NCI-H2196 (cell line): ENCODE data around the gene ZFP64.
A peak's percentile ranks its signal among the peaks of the same experiment; 100 is the strongest.
"Not testable (repeated sequence)": the region's sequence is repeated elsewhere in the genome, so short reads cannot be mapped to it uniquely, and the experiment has no call there.

Experiments used
- DNase-seq: peaks from one replicate; lab custom pipeline; 2025; ENCODE audit not compliant: unreplicated experiment; lab: John Stamatoyannopoulos, UW

The ZFP64 gene

GRCh38 chr20:52204136-52204535 lies 12.6 kb upstream of the ZFP64 start:
- no peak for DNase-seq

DNA sequence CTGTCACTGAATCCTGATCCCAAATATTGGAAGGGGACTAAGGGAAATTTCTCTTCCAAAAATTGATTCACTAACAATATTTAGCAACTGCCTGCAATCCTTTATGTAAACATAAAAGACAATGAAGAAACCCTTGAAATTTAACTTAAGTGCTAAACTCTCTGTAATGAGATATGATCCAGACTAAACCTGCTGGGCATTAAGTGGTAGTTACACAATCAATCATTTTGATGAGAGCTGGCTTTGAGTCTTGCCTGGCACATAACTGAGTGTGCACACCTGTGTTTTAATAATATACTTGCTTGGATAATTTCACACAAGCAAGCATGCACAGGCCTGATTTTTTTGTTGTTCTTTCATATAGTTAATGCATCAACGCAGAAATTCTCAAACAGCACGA lies 9.8 kb upstream of the ZFP64 start:
- peak; percentile 68 for DNase-seq

DNA sequence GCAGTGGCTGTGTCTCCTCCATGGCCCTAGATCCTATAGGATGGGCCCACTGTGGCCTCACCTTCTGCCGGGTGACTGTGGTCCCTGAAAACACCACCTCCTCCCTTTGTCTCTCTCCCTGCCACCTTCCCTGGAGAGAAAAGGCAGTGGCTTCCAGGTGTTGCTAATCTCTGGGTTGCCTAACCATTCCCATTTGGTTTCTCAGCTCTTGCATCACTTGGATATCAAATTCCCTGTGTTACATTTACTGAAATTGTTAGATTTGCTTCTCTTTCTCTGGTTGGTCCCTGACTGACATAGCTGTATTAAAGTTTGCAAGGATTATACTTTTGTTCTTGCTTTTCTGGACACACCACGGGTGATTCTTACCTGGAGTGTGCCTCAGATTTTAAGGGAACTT lies 9.3 kb upstream of the ZFP64 start:
- DNase-seq, result peak; percentile 47

GRCh38 chr20:52196845-52197244 lies 5.3 kb upstream of the ZFP64 start:
- no peak for DNase-seq

DNA sequence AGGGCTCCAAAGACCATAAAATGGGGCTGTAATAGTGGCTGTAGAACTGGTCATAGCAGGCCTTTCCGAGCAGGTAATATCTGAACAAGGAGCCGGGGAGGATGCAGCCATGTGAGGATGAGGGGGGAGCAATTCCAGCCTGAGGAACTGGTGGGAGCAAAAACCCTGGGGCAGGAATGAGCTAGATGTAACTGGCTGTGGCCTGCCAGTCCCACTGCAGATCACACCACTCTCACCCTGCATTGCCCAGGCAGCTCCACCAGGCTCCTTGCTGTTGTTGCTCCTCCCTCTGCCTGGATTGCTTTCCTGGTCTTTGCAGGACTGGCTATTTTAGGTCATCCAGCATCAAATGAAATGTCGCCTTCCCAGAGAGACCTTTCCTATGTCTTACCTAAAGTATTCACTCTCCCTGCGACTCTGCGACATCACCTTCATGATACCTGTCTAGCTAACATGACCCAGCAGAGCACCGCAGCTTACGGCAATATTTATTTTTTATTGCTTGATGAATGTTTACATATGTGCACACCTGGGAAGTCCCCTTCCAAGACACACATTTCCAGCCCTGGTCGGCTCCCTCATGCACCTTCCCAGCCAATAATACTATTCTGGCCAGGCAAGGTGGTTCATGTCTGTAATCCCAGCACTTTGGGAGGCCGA lies 2.4 kb upstream of the ZFP64 start:
- no peak for DNase-seq

DNA sequence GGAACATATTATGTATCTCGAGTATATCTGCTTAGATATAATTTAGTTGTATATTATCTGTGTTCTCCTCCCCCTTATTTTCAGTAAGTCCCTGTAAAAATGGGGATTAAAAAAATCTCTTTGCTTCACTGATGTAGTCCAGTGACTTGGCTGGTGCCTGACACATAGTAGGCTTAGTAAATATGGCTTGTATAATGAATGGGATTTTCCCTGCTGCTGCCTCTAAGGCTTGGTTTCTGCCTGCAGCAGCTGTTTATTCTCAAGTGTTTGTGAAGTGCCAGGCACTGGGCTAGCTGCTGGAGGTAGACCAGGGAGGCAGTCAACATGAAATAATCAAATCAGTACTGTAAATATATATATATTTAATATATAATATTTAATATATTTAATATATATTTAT lies 1.6 kb upstream of the ZFP64 start:
- DNase-seq, result peak; percentile 48

- DNase-seq, result not testable (repeated sequence)
These were observed 1.1 kb upstream of the ZFP64 start for GRCh38 chr20:52192719-52193007.

GRCh38 chr20:52191916-52192718 lies 538 bp upstream of the ZFP64 start:
- DNase-seq, result peak; percentile 56

GRCh38 chr20:52190437-52191131 lies 995 bp downstream of the ZFP64 start:
- DNase-seq, result peak; percentile 43

GRCh38 chr20:52181766-52182165 lies 9.8 kb downstream of the ZFP64 start:
- no peak for DNase-seq

DNA sequence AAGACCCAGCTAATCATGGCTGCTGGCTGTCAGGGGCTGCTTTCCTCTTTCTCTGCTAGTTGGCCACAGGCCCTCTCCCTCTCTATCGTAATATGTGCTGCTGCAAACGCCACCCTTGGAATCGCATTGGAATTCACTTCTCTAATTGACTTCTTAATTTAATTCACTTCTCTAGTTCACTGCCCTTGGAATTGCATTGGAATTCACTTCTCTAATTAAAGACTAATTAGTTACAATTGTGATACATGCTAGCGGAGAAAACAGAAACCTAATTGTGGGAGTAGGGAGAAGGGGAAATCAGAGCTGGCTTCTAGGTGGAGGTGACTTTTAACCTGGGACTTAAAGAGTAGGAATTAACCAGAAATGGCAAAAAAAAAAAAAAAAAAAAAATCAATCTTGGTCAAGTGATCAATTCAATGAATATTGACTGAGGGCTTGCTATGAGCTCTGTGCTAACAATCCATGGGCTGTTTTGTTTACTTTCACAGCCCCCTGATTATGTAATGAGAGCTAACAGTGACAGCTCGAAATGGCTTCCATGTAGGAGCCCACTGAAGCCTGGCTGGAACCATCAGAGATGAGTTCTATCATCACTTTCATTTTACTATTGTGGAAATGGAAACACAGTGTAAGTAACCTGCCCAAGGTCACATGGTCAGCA lies 11.3 kb downstream of the ZFP64 start:
- no peak for DNase-seq

DNA sequence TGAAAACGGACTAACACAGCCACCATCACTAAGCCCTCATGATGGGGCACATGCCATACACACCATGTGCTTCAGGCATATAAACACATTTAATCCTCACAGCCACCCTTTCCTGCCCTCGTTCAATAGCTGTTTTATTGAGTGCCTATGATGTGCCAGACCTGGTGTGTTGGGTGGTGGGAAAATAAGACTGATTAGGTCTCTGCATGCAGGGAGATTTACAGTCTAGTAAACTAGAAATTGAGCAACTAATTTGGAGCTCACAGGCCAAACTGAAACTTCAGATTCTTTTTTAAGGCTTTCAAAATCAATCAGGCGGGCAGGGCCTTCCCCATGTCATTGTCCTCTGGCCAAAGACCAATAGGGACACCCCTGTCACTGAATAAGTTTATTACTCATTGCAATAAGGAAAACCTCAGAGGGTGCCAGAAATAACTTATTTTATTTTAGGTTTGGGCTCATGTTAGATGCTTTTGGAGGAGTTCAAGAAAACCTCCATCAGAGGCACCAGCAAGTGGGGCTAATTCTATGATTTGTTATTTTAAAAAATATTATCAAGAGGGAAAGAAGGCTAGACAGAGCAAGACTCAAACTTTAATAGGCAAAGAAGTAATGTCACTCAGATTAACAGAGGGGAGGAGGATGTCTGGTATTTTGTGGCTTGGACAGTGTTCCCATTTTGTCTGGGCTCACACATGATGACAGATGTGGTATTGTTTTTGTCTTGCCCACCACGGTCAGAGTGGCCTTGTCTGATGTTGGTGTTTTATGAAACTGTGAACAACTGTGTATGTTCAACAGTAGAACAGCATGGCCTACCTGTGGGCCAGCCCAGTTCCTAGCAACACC lies 12.0 kb downstream of the ZFP64 start:
- no peak for DNase-seq

DNA sequence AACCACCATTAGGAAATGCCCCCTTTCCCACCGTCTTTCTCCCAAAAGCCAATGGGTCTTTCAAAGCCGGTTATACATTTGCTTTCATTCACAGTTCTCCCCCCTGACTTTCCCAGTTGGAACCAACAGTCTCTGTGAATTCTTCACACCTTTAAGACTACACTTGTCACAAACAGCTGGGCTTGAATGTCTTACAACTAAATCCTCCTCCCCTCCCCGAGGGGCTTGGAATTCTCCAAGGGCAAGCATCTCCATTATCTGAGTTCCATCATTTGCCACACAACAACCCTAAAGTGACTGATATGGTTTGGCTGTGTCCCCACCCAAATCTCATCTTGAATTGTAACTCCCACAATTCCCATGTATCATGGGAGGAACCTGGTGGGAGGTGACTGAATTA lies 12.9 kb downstream of the ZFP64 start:
- no peak for DNase-seq

GRCh38 chr20:52175840-52176239 lies 15.7 kb downstream of the ZFP64 start:
- DNase-seq, result no peak

DNA sequence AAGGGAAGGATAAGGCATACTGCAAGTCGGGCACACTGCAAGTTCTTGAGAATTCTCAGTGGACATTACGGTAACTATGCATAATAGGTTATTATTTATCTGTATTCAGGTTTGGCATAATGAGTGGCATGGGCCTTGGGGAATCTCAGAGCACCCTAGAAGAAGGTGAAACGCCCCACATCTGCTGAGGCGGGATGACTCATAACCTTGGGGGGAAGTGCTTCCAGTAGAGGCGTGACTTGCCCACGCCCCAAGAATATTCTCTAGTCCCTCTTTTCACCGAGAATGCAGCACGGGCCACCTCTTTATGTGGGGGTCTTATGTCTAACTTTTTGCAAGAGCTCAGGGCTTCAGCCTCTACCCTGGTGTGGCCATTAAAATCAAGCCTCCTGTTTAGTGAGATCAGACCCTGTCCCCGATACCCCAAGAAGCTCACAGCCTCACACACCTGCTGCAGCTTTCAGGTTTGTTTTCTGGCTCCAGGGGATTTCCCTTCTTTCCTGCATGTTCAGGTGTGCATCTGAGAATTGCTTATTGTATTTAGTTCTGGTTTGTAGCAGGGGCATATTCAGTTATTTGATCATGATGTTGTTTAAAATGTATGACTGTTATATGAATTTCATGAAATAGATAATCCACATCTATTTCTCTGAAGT lies 19.1 kb downstream of the ZFP64 start:
- no peak for DNase-seq

GRCh38 chr20:52171025-52171424 lies 20.6 kb downstream of the ZFP64 start:
- DNase-seq, result no peak

DNA sequence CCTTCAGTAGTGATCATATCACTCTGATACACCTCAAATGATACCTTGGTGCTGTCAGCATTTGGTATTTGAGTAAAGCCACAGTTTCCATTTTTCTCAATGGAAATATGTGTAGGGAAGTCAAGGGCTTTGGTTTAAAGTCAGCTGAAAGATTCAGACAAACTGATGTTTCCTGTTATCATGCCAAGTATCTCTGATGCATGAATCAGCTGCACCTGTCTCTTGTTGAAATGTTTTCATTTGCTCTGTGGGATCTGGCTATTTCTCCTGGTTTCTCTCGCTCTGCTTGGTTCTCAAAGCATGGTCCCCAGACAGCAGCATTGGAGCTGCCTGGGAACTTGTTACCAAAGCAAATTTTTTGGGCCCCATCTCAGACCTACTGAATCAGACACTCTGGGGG lies 23.5 kb downstream of the ZFP64 start:
- peak; percentile 12 for DNase-seq

DNA sequence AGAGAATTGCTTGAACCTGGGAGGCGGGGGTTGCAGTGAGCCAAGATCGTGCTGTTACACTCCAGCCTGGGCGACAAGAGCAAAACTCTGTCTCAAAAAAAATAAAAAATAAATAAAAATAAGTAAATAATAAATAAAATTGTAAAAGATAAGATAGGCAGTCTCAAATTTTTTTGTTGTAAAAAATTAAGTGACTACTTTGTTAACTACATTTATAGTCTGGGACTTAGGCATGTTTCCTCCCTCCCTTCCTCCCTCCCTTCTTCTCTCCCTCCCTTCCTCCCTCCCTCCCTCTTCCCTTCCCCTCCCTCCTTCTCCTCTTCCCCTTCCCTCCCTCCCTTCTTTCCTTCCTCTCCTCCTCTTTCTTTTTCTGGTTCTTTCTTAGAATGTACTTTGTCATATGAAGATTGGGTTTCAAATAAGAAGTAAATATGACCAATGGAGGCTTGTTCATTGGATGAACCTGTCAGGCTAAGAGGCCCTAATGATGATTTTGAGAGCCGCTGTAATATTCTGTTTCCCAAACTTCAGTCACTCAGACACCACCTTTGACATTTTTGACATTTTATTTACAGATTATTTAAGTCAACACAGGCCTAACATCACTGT lies 24.2 kb downstream of the ZFP64 start:
- DNase-seq, result no peak

DNA sequence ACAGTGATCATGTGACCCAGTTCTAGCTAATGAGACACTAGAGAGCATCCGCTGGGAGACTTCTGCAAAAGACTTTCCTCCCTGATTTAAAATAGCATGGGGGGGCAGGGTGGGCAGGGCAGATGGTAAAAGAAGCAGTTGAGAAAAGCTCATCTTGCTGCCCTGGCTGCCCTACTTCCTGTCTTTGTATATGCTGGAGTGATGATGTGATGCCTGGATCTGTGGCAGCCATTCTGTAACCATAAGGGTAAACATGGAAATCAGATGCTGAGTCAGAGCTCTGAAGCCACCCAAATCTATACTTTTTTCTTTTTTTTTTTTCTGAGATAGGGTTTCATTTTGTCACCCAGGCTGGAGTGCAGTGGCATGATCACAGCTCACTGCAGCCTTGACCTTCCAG lies 25.4 kb downstream of the ZFP64 start:
- DNase-seq, result no peak

DNA sequence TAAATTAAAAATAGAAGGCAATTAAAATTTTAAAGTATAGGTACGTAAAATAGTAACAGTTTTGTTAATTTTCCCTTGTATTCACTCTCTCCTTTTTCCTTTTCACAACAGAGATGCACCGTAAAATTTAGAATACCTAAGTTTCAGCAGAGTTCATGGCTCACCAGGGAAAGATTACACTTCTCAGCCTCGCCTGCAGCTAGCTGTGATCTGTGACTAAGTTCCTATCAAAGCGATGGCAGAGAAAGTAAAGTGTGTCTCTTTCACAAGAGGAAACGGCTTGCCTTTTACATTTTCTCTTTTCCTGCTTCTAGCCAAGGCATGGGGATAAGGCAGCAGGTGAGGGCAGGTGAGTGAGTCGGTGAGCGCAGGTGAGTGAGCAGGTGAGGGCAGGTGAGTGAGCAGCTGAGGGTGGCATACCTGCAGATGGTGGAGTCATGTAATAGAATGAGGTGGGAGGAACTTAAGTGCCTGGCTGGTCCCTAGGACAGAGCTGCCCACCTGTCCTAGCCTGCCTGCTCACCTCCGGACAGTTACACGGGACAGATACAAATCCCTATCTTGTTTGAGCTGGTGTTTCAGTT lies 30.9 kb downstream of the ZFP64 start:
- DNase-seq, result no peak
